AG10803 (cell line): ENCODE measurements around the gene MSI2.

Experiments used
- DNase-seq: peaks from one replicate; pipeline ENCODE4 v3.0.0; 2010; ENCODE audit warnings: low read depth
- H3K4me3 ChIP-seq: 2 replicates; pipeline ENCODE4 v1.5.1; 2011; ENCODE audit warnings: mild to moderate bottlenecking, low read length, control low read depth
- TF ChIP-seq, protein P1 (sequence below): conservative IDR thresholded peaks from 2 replicates; pipeline ENCODE4 v1.5.1; 2011; ENCODE audit warnings: mild to moderate bottlenecking, low read length, control low read depth, inconsistent platforms

Gene MSI2

GRCh38 chr17:57722704-57723043 lies 466.4 kb downstream of the MSI2 start:
- H3K4me3 ChIP-seq, result no peak overlapping the region
- TF ChIP-seq, protein P1, sequence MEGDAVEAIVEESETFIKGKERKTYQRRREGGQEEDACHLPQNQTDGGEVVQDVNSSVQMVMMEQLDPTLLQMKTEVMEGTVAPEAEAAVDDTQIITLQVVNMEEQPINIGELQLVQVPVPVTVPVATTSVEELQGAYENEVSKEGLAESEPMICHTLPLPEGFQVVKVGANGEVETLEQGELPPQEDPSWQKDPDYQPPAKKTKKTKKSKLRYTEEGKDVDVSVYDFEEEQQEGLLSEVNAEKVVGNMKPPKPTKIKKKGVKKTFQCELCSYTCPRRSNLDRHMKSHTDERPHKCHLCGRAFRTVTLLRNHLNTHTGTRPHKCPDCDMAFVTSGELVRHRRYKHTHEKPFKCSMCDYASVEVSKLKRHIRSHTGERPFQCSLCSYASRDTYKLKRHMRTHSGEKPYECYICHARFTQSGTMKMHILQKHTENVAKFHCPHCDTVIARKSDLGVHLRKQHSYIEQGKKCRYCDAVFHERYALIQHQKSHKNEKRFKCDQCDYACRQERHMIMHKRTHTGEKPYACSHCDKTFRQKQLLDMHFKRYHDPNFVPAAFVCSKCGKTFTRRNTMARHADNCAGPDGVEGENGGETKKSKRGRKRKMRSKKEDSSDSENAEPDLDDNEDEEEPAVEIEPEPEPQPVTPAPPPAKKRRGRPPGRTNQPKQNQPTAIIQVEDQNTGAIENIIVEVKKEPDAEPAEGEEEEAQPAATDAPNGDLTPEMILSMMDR, result no peak
- DNase-seq, result no peak

- TF ChIP-seq, protein P1, result no peak
- no peak for DNase-seq
- H3K4me3 ChIP-seq, result no peak overlapping the region
Observed at GRCh38 chr17:57723427-57724025, 467.2 kb downstream of the MSI2 start.

DNA sequence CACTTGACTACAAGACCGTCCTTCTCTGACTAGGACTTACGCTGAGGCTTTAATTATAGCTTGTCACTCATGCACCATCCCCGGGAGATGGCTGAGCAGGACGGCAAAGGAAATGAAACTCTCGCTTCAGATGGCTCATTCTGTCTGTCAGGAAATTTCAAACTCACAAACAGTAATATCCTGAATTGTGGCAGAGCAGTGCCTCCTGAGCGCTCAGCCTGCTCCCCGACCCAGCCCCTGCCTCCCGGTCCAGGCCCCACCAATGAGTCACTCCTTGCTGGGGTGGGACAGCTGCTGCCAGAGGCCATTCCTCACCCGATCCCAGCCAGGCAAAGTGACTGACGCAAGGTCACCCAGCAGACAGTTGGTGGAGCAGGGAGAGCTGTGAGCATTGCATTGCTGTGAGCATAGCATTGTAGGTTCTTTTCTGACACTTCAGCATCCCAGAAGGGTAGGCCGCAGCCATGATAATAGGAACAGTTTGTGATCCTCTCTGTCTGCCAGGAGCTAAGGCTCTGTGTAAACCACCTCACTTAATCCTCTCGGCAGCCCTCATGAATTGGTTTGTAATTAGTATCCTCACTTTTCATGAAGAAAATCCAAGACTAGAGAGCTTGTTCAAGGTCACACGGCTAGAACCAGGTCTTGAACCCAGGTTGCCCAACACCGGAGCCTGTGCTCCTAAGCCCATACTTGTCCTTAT lies 467.9 kb downstream of the MSI2 start:
- DNase-seq, result no peak
- H3K4me3 ChIP-seq, result no peak overlapping the region

DNA sequence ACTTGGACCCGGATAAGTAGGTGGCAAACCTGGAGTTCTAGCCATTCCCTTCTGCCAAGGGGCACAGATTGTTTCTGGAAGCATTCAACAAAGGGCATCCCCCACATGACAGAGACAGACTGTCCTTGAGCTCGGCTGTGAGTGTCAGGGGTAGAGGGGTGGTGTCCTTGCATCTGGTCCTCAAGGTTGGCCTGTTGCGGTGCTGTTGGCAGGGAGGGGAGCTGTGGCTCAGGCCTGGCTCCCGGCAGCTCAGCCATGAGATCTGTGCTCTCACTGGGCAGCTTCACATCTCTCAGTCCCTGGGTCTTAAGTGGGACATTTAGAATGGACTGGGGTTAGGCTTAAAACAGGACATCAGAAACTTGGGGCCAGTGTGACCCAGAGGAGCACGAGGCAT lies 468.4 kb downstream of the MSI2 start:
- no peak for DNase-seq
- TF ChIP-seq, protein P1, result no peak
- no peak overlapping the region for H3K4me3 ChIP-seq

More for the DNA sequence above, 467.9 kb downstream of the MSI2 start:
- TF ChIP-seq, protein P1, result no peak

GRCh38 chr17:57726213-57726790 lies 470.0 kb downstream of the MSI2 start:
- H3K4me3 ChIP-seq, result no peak overlapping the region
- DNase-seq, result no peak
- TF ChIP-seq, protein P1, result no peak

GRCh38 chr17:57726838-57727237 lies 470.5 kb downstream of the MSI2 start:
- no peak for DNase-seq
- no peak overlapping the region for H3K4me3 ChIP-seq
- TF ChIP-seq, protein P1, result no peak
